Endothelial cell of umbilical vein (primary cell): Measurements from ENCODE around the gene ST6GALNAC3.

Experiments
- POLR2A ChIP-seq: IDR thresholded peaks from 2 replicates; pipeline ENCODE4 v1.6.1; 2012; ENCODE audit warnings: low read depth, mild to moderate bottlenecking, control low read depth, low read length
- POLR2AphosphoS5 ChIP-seq: IDR thresholded peaks from 2 replicates; pipeline ENCODE4 v1.6.1; 2012; ENCODE audit warnings: low read depth, mild to moderate bottlenecking, control low read depth, low read length, moderate library complexity; ENCODE audit not compliant: insufficient read depth
- TF ChIP-seq, protein P1 (sequence below): IDR thresholded peaks from 2 replicates; pipeline ENCODE4 v1.6.1; 2011; ENCODE audit not compliant: insufficient read depth, insufficient read length
- TF ChIP-seq, protein P2 (sequence below), 2 donors: IDR thresholded peaks; 1 replicate in 1 of 2; 2 replicates in 1 of 2; pipeline ENCODE4 v1.5.1; 2011; ENCODE audit warnings: low read length in 2 of 2, mild to moderate bottlenecking in 2 of 2, moderate library complexity in 2 of 2, control low read depth in 1 of 2, inconsistent platforms in 1 of 2, low read depth in 1 of 2; ENCODE audit not compliant: insufficient read depth in 1 of 2; ENCODE audit errors: extremely low read depth in 1 of 2

DNA sequence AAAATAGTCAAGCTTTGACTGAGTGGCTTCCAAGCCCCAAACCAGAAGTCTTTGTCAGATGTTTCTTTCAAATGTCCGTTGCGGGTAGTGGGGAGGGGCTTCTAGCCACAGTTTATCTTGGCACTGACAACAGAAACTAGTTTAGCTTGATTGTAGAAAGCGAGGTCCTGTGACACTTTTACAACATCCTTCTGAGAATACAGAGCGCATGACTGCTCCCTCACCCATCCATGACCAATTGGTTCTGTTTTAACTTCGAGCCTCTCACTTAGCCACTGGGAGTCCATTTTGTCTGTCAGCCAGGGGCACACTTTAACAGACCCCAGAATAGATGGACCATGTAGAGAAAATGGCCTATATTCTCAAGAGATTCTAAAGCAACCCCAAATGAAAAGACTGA lies 593.5 kb downstream of the ST6GALNAC3 start:
- TF ChIP-seq POLR2AphosphoS5 (no peak), POLR2A (no peak)
- TF ChIP-seq, protein P1, sequence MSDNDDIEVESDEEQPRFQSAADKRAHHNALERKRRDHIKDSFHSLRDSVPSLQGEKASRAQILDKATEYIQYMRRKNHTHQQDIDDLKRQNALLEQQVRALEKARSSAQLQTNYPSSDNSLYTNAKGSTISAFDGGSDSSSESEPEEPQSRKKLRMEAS: no peak
- TF ChIP-seq, protein P2, sequence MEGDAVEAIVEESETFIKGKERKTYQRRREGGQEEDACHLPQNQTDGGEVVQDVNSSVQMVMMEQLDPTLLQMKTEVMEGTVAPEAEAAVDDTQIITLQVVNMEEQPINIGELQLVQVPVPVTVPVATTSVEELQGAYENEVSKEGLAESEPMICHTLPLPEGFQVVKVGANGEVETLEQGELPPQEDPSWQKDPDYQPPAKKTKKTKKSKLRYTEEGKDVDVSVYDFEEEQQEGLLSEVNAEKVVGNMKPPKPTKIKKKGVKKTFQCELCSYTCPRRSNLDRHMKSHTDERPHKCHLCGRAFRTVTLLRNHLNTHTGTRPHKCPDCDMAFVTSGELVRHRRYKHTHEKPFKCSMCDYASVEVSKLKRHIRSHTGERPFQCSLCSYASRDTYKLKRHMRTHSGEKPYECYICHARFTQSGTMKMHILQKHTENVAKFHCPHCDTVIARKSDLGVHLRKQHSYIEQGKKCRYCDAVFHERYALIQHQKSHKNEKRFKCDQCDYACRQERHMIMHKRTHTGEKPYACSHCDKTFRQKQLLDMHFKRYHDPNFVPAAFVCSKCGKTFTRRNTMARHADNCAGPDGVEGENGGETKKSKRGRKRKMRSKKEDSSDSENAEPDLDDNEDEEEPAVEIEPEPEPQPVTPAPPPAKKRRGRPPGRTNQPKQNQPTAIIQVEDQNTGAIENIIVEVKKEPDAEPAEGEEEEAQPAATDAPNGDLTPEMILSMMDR (IDR thresholded peaks at IDR 0.05; ENCODE audit: extremely low read depth in 1 of 2, insufficient read depth in 1 of 2, low read depth in 1 of 2, low read length in 2 of 2): no peak
